GM18870 (cell line): Measurements from ENCODE around the gene NDUFB1.

ENCODE experiments used
- ATAC-seq: cut with Tn5 transposase; IDR thresholded peaks from one replicate; pipeline ENCODE4 v1.9.1; 2021; ENCODE audit warnings: moderate library complexity; ENCODE audit not compliant: unreplicated experiment

NDUFB1 gene

DNA sequence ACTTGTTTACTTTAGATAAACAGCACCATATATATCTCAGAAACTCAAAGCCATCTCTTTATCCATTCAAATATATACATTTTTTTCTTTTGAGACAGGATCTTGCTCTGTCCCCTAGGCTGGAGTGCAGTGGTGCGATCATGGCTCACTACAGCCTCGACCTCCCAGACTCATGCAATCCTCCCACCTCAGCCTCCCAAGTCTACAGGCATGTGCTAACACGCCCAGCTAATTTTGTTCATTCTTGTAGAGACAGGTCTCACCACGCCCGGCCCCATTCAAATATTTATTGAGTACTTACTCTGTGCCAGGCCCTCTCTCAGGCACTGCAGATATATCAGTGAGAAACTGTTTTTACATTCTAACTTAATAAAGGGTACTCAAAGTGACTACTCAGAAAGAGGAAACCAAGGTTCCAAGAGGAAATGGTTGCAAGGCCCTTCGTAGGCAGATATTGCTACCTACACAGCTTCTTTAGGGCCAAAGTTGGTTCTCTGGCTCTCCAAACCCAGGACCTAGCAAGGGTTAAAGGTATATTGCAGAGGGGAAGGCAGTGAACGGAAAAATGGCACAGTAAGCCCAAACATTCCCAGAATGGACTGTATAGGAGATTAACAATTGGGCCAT lies 18.0 kb downstream of the NDUFB1 start:
- ATAC-seq, result no peak

- ATAC-seq, result no peak
Observed at GRCh38 chr14:92099802-92100201, 21.7 kb downstream of the NDUFB1 start.

DNA sequence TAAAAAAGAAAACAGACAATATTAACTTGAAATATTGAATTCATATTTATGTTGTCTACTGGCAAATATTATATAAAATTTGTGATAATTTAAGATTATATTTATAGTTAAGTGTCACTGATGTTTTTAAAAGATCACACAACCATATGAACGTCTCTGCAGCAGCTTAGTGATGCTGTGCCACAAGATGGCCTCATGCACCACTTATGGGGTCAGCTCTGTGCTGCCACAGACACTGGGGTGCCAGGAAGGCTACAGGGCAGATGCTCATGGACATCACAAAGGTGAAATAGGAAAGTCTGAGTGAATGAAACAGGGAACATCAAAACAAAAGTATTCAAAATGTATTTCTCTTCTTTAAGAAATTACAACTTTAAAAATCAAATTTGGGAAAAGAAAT lies 28.2 kb downstream of the NDUFB1 start:
- no peak for ATAC-seq

DNA sequence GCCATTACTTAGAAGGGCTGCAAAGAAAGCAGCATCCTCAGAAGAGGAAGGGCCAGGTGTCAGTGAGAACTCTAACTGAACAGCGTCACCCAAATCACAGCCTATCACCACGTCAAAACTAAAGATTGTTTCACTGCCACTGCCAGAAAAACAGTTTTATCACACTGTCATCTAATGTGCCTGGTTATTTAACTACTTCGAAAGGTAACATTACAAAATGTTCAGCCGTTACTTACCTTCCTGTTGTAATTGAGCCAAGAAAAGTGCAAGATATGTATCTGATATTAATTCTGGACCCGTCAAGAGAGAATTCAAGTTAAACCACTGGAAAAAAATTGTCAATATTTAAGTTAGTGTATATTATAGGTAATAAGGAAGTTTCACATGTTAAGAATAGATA lies 33.0 kb downstream of the NDUFB1 start:
- ATAC-seq, result no peak

GRCh38 chr14:92074555-92074954 lies 47.0 kb downstream of the NDUFB1 start:
- no peak for ATAC-seq
